HCT116 (cell line): ENCODE data around the gene KCNJ14. TPM values are rescaled to one million over a fixed set of nuclear protein-coding genes. Genes with fewer than 3 reads are reported as not detected.

Source experiments
- ATAC-seq: fragments of 200-7000 bp; cut with Tn5 transposase; 2 replicates; pipeline ENCODE4 v1.9.1; 2020; ENCODE audit warnings: mild to moderate bottlenecking, moderate library complexity
- BruUV-seq: library from RNA; stranded (reverse); fragments of 400-500 nt; replicated peaks from 2 replicates; lab custom pipeline; 2021; lab: Mats Ljungman, UMichigan
- CTCF ChIA-PET: fragments of 300-600 bp; sonication (Branson Sonifier 250); formaldehyde crosslinking; loops from one replicate; lab custom pipeline; 2021; ENCODE audit warnings: antibody characterized with exemption; lab: Charles Lee
- POLR2A ChIA-PET: fragments of 300-600, 350-600 bp; sonication (Branson Sonifier 250); formaldehyde crosslinking; loops from one replicate; lab custom pipeline; 2021; ENCODE audit warnings: antibody characterized with exemption; lab: Charles Lee
- RAD21 ChIA-PET, 2 experiments: fragments of 300-600 bp; sonication (Branson Sonifier 250); formaldehyde crosslinking; loops; one replicate each; lab custom pipeline; 2023; ENCODE audit warnings: low total read pairs in 2 of 2; ENCODE audit not compliant: uncharacterized antibody in 2 of 2, unreplicated experiment in 2 of 2, low non-redundant PET in 1 of 2; lab: Charles Lee
- DNase-seq: peaks from one replicate; pipeline ENCODE4 v3.0.0-alpha.2; 2010; ENCODE audit warnings: low read depth, low spot score
- H2AFZ ChIP-seq: fragments of 200-600 bp; shearing (Covaris generic), sonication (generic); 2 replicates; pipeline ENCODE4 v1.6.1; 2017; ENCODE audit warnings: low read depth, mixed run types, mixed read lengths, antibody characterized with exemption, low read length; ENCODE audit not compliant: poor library complexity, severe bottlenecking
- H3K27ac ChIP-seq: 2 replicates; pipeline ENCODE4 v1.5.1; 2012; ENCODE audit warnings: low read depth, low read length
- H3K27me3 ChIP-seq: fragments of 200-600 bp; sonication (generic); 2 replicates; pipeline ENCODE4 v1.6.1; 2016; ENCODE audit warnings: mixed run types, low read length, mixed read lengths; ENCODE audit not compliant: insufficient read depth
- H3K36me3 ChIP-seq, 2 experiments: fragments of 200-500 bp in 1 of 2; fragments of 200-600 bp in 1 of 2; sonication (Bioruptor generic) in 1 of 2; sonication (generic) in 1 of 2; 2 replicates each; pipeline versions ENCODE4 v1.5.1 to v1.6.1; 2014 to 2016; ENCODE audit warnings: low read length in 2 of 2, inconsistent platforms in 1 of 2, mixed read lengths in 1 of 2, mixed run types in 1 of 2; ENCODE audit not compliant: insufficient read depth in 2 of 2, control insufficient read depth in 1 of 2
- H3K4me1 ChIP-seq, 2 experiments: fragments of 200-600 bp in 1 of 2; sonication (generic) in 1 of 2; 2 replicates each; pipeline versions ENCODE4 v1.5.1 to v1.6.1; 2012 to 2017; ENCODE audit warnings: low read length in 2 of 2, inconsistent platforms in 1 of 2, mild to moderate bottlenecking in 1 of 2, mixed read lengths in 1 of 2, mixed run types in 1 of 2, moderate library complexity in 1 of 2; ENCODE audit not compliant: insufficient read depth in 2 of 2, control insufficient read depth in 1 of 2
- H3K4me2 ChIP-seq: fragments of 200-600 bp; sonication (generic); 2 replicates; pipeline ENCODE4 v1.6.1; 2017; ENCODE audit warnings: mixed run types, low read length, mixed read lengths
- H3K4me3 ChIP-seq, 2 experiments: fragments of 200-600 bp in 1 of 2; sonication (generic) in 1 of 2; replicated peaks in 1 of 2; 2 replicates each; pipeline ENCODE4 v1.5.1; 2011 to 2016; ENCODE audit warnings: low read length in 2 of 2, control low read depth in 1 of 2, low read depth in 1 of 2, mild to moderate bottlenecking in 1 of 2, mixed read lengths in 1 of 2, mixed run types in 1 of 2
- H3K79me2 ChIP-seq: fragments of 200-600 bp; sonication (generic); 2 replicates; pipeline ENCODE4 v1.6.1; 2017; ENCODE audit warnings: mild to moderate bottlenecking, mixed run types, low read length, moderate library complexity, mixed read lengths; ENCODE audit not compliant: insufficient read depth
- H3K9ac ChIP-seq: fragments of 200-600 bp; sonication (generic); 2 replicates; pipeline ENCODE4 v1.6.1; 2016; ENCODE audit warnings: low read length, mixed read lengths
- H3K9me2 ChIP-seq: fragments of 200-600 bp; sonication (generic), shearing (Covaris generic); 2 replicates; pipeline ENCODE4 v1.6.1; 2017; ENCODE audit warnings: mixed run types, mild to moderate bottlenecking, moderate library complexity; ENCODE audit not compliant: insufficient read depth
- H3K9me3 ChIP-seq, 2 experiments: fragments of 200-500 bp in 1 of 2; fragments of 200-600 bp in 1 of 2; sonication (Bioruptor generic) in 1 of 2; sonication (generic) in 1 of 2; 2 replicates each; pipeline ENCODE4 v1.6.1; 2014 to 2017; ENCODE audit warnings: low read length in 2 of 2, mixed read lengths in 2 of 2, inconsistent platforms in 1 of 2, low read depth in 1 of 2, mild to moderate bottlenecking in 1 of 2, mixed run types in 1 of 2, moderate library complexity in 1 of 2; ENCODE audit not compliant: control insufficient read depth in 1 of 2, insufficient read depth in 1 of 2
- H4K20me1 ChIP-seq: fragments of 200-600 bp; sonication (generic), shearing (Covaris generic); 2 replicates; pipeline ENCODE4 v1.6.1; 2017; ENCODE audit warnings: mixed run types, mild to moderate bottlenecking, moderate library complexity; ENCODE audit not compliant: insufficient read depth
- CTCF ChIP-seq, 3 experiments: fragments of 200-600 bp in 1 of 3; sonication (generic) in 1 of 3; IDR thresholded peaks in 2 of 3; conservative IDR thresholded peaks in 1 of 3; 2 replicates each; pipeline ENCODE4 v1.5.1; 2012 to 2017; ENCODE audit warnings: low read depth in 2 of 3, low read length in 2 of 3, antibody characterized with exemption in 1 of 3, borderline replicate concordance in 1 of 3, control low read depth in 1 of 3, mild to moderate bottlenecking in 1 of 3, mixed read lengths in 1 of 3, mixed run types in 1 of 3, moderate library complexity in 1 of 3; ENCODE audit not compliant: insufficient read depth in 1 of 3
- POLR2AphosphoS5 ChIP-seq: IDR thresholded peaks from 2 replicates; pipeline ENCODE4 v1.6.1; 2011; ENCODE audit warnings: mild to moderate bottlenecking, low read depth, low read length, moderate library complexity
- RAD21 ChIP-seq: IDR thresholded peaks from 2 replicates; pipeline ENCODE4 v1.6.1; 2012; ENCODE audit warnings: low read depth, mild to moderate bottlenecking
- SP1 ChIP-seq: IDR thresholded peaks from 2 replicates; pipeline ENCODE4 v1.6.1; 2012; ENCODE audit warnings: low read depth
- YY1 ChIP-seq: IDR thresholded peaks from 2 replicates; pipeline ENCODE4 v1.6.1; 2011; ENCODE audit warnings: low read length, low read depth, moderate library complexity, mild to moderate bottlenecking; ENCODE audit not compliant: insufficient replicate concordance; ENCODE audit errors: extremely low read depth
- ZBTB33 ChIP-seq: IDR thresholded peaks from 2 replicates; pipeline ENCODE4 v1.6.1; 2011; ENCODE audit warnings: mild to moderate bottlenecking, low read length, moderate library complexity; ENCODE audit not compliant: insufficient replicate concordance; ENCODE audit errors: extremely low read depth
- ZFX ChIP-seq: fragments of 450-650 bp; IDR thresholded peaks from 2 replicates; pipeline ENCODE4 v1.6.1; 2017
- intact Hi-C: fragments of 100-400 bp; cut with micrococcal nuclease; formaldehyde crosslinking; loops from 2 replicates; pipeline ENCODE4 v1.10.0; 2022
- total RNA-seq: library from RNA; stranded (reverse); gene quantifications from one replicate; pipeline ENCODE4 v1.2.1, GENCODE V29; 2021; ENCODE audit not compliant: unreplicated experiment
- TF ChIP-seq, protein P1 (sequence below): IDR thresholded peaks from 2 replicates; pipeline ENCODE4 v1.6.1; 2012

KCNJ14 gene
- total RNA-seq, 1 experiment from 2014 or later, result 2.5 TPM

DNA sequence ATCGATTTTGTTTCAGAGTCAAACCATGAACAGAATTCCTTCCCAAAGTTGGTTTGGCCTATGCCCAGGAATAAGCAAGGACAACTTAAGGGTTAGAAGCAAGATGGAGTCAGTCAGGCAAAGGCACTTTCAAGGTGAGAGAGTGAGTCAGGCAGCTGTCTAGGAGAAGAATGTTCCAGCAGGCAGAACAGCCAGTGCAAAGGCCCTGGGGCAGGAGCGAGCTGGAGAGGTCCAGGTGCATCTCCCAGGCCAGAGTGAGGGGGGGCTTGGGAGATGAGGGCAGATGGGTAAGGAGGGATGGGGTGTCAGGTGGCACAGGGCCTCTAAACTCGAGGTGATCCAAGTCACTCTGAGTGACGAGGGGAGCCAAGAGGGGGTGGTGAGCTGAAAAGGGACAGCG lies 18.8 kb upstream of the KCNJ14 start (continued):
- no peak for TF ChIP-seq CTCF (IDR thresholded peaks at IDR 0.05 in 2 of 3, conservative IDR thresholded peaks at IDR 0.05 in 1 of 3; ENCODE audit: borderline replicate concordance in 1 of 3, insufficient read depth in 1 of 3, low read depth in 2 of 3, low read length in 2 of 3)
- no peak for TF ChIP-seq ZFX
- TF ChIP-seq SP1, result no peak
- TF ChIP-seq, protein P1, sequence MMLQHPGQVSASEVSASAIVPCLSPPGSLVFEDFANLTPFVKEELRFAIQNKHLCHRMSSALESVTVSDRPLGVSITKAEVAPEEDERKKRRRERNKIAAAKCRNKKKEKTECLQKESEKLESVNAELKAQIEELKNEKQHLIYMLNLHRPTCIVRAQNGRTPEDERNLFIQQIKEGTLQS, result no peak
- no peak for TF ChIP-seq POLR2AphosphoS5
- no peak for TF ChIP-seq ZBTB33

DNA sequence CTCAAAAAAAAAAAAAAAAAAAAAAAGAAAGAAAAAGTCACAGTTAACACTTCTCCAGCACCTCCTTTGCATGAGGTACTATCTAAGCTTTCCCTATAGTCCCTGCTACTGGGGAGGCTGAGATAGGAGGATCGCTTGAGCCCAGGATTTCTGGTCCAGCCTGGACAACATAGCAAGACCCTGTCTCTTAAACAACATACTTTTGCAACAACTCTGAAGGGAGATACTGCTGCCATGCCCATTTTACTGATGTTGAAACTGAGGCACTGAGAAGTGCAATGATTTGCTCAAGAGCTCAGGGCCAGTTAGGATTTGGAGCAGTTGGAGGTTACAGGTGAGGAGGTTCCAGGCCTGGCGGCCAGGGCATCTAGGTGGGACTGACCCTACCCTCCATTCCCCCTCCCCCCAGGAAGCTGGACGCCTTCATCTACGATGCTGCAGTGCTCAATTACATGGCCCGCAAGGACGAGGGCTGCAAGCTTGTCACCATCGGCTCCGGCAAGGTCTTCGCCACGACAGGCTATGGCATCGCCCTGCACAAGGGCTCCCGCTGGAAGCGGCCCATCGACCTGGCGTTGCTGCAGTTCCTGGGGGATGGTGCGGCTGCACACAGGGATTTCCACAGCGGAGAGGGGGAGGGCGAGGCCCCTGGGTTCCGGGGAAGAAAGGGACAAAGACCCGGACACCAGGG lies 13.9 kb upstream of the KCNJ14 start:
- no peak for ATAC-seq
- BruUV-seq, result no TSS peak

More for the DNA sequence above, 13.9 kb upstream of the KCNJ14 start:
- no peaks in the 10 kb centered on the region for H3K27me3 ChIP-seq
- TF ChIP-seq ZBTB33, result no peak
- no peak for TF ChIP-seq YY1
- no peak for TF ChIP-seq RAD21
- CTCF ChIA-PET, result no interaction called here
- DNase-seq, result no peak
- peaks cover 7% of the 10 kb centered on the region for H3K79me2 ChIP-seq
- no peaks in the 10 kb centered on the region for H3K9me3 ChIP-seq
- H3K27ac ChIP-seq, result no peak overlapping the region
- RAD21 ChIA-PET, result no interaction called here
- no peak overlapping the region for H3K4me3 ChIP-seq
- POLR2A ChIA-PET, result no interaction called here
- H4K20me1 ChIP-seq, result no peaks in the 10 kb centered on the region
- H3K9me2 ChIP-seq, result no peaks in the 10 kb centered on the region
- intact Hi-C loops, result no loop called here
- no peak overlapping the region for H2AFZ ChIP-seq
- no peak overlapping the region for H3K9ac ChIP-seq
- H3K4me2 ChIP-seq, result no peak overlapping the region
- H3K4me1 ChIP-seq, result peaks cover 8 to 16% of the 10 kb centered on the region in 2 experiments
- H3K36me3 ChIP-seq, result peaks cover 0 to 8% of the 10 kb centered on the region in 2 experiments; a peak in 2 of 4 replicates
